CD14-positive monocyte (primary cell): ENCODE results near the gene MRPS27. TPM values are rescaled to one million over a fixed set of nuclear protein-coding genes. Genes with fewer than 3 reads are reported as not detected.

Source experiments
- DNase-seq, 3 donors: peaks; one replicate each; pipeline ENCODE4 v3.0.0-alpha.2; 2011 to 2022
- H2AFZ ChIP-seq: 2 replicates; pipeline ENCODE4 v1.6.0; 2012; ENCODE audit warnings: mild to moderate bottlenecking, low read depth, low read length, inconsistent platforms; ENCODE audit not compliant: insufficient read depth, poor library complexity, severe bottlenecking
- H3K27ac ChIP-seq, 2 donors: 1 replicate in 1 of 2; 2 replicates in 1 of 2; pipeline ENCODE4 v1.5.1; 2012 to 2013; ENCODE audit warnings: low read length in 2 of 2, control low read depth in 1 of 2, inconsistent platforms in 1 of 2, low read depth in 1 of 2, mild to moderate bottlenecking in 1 of 2
- H3K27me3 ChIP-seq, 2 donors: one replicate each; pipeline versions ENCODE4 v1.6.0 to v1.6.1; 2011 to 2013; ENCODE audit warnings: low read length in 2 of 2; ENCODE audit not compliant: control insufficient read depth in 2 of 2, insufficient read depth in 2 of 2
- H3K36me3 ChIP-seq, 2 donors: replicated peaks in 1 of 2; 1 replicate in 1 of 2; 2 replicates in 1 of 2; pipeline versions ENCODE4 v1.5.1 to v1.6.1; 2012 to 2013; ENCODE audit warnings: low read length in 2 of 2, control low read depth in 1 of 2, inconsistent platforms in 1 of 2, mild to moderate bottlenecking in 1 of 2; ENCODE audit not compliant: insufficient read depth in 2 of 2, control insufficient read depth in 1 of 2
- H3K4me1 ChIP-seq, 2 donors: 1 replicate in 1 of 2; 2 replicates in 1 of 2; pipeline versions ENCODE4 v1.5.1 to v1.6.1; 2012 to 2013; ENCODE audit warnings: low read length in 2 of 2, control low read depth in 1 of 2, inconsistent platforms in 1 of 2, mild to moderate bottlenecking in 1 of 2, moderate library complexity in 1 of 2; ENCODE audit not compliant: insufficient read depth in 2 of 2, control insufficient read depth in 1 of 2
- H3K4me2 ChIP-seq: replicated peaks from 2 replicates; pipeline ENCODE3; 2012; ENCODE audit warnings: low read length, moderate library complexity, mild to moderate bottlenecking; ENCODE audit not compliant: poor library complexity, severe bottlenecking; ENCODE audit errors: extremely low read depth
- H3K4me3 ChIP-seq, 3 experiments: fragments of 200-600 bp in 1 of 3; sonication (generic) in 1 of 3; replicated peaks in 1 of 3; 1 replicate in 2 of 3; 2 replicates in 1 of 3; pipeline ENCODE4 v1.5.1; 2011 to 2013; ENCODE audit warnings: low read length in 3 of 3, mild to moderate bottlenecking in 3 of 3, control low read depth in 2 of 3, low read depth in 2 of 3, inconsistent platforms in 1 of 3, moderate library complexity in 1 of 3
- H3K79me2 ChIP-seq: 2 replicates; pipeline ENCODE4 v1.6.0; 2012; ENCODE audit warnings: mild to moderate bottlenecking, control low read depth, inconsistent platforms, low read length, moderate library complexity; ENCODE audit not compliant: insufficient read depth
- H3K9ac ChIP-seq: 2 replicates; pipeline ENCODE4 v1.6.0; 2017; ENCODE audit warnings: low read length, mild to moderate bottlenecking; ENCODE audit not compliant: insufficient read depth, poor library complexity, severe bottlenecking
- H3K9me3 ChIP-seq, 2 donors: replicated peaks in 1 of 2; 1 replicate in 1 of 2; 2 replicates in 1 of 2; pipeline versions ENCODE4 v1.5.1 to v1.6.1; 2012 to 2013; ENCODE audit warnings: low read length in 2 of 2, control low read depth in 1 of 2; ENCODE audit not compliant: control insufficient read depth in 1 of 2, insufficient read depth in 1 of 2
- H4K20me1 ChIP-seq: 2 replicates; pipeline ENCODE4 v1.6.0; 2012; ENCODE audit warnings: mild to moderate bottlenecking, low read length, control low read depth, moderate library complexity; ENCODE audit not compliant: insufficient read depth
- H3K27ac Mint-ChIP-seq, 7 donors: one replicate each; pipeline ENCODE4 v1.8.0; 2020; ENCODE audit warnings: mild to moderate bottlenecking in 7 of 7, mixed read lengths in 7 of 7, moderate library complexity in 6 of 7, inconsistent platforms in 2 of 7
- H3K27me3 Mint-ChIP-seq, 3 donors: one replicate each; pipeline ENCODE4 v1.8.0; 2021 to 2022; ENCODE audit warnings: low read depth in 3 of 3, mild to moderate bottlenecking in 3 of 3, mixed read lengths in 3 of 3, moderate library complexity in 3 of 3, inconsistent platforms in 1 of 3
- H3K36me3 Mint-ChIP-seq, 2 donors: one replicate each; pipeline ENCODE4 v1.8.0; 2020; ENCODE audit warnings: mixed read lengths in 2 of 2, inconsistent platforms in 1 of 2, mild to moderate bottlenecking in 1 of 2
- H3K4me1 Mint-ChIP-seq: one replicate; pipeline ENCODE4 v1.8.0; 2020; ENCODE audit warnings: mild to moderate bottlenecking, mixed read lengths
- H3K4me3 Mint-ChIP-seq, 2 donors: one replicate each; pipeline ENCODE4 v1.8.0; 2020; ENCODE audit warnings: mild to moderate bottlenecking in 2 of 2, mixed read lengths in 2 of 2, moderate library complexity in 1 of 2
- H3K9me3 Mint-ChIP-seq, 7 donors: one replicate each; pipeline ENCODE4 v1.8.0; 2020 to 2022; ENCODE audit warnings: mixed read lengths in 7 of 7, mild to moderate bottlenecking in 6 of 7, moderate library complexity in 6 of 7, inconsistent platforms in 2 of 7
- WGBS: methylation state at CpG from one replicate; pipeline ENCODE4 v1.1.5; 2013; ENCODE audit warnings: missing lambda C conversion rate; ENCODE audit not compliant: insufficient coverage; 5-methylcytosine and 5-hydroxymethylcytosine counted together
- intact Hi-C, 2 donors: fragments of 100-400 bp; cut with micrococcal nuclease; formaldehyde crosslinking; loops; one replicate each; pipeline versions ENCODE4 v1.15.0 to v1.15.1; 2023
- polyA plus RNA-seq, 3 donors: library from polyadenylated mRNA; depleted of rRNA in 1 of 3; unstranded in 2 of 3; stranded (reverse) in 1 of 3; fragments of 300-500 nt in 2 of 3; fragments of >200 nt in 1 of 3; fragmentation: Illumina TruSeq in 2 of 3; gene quantifications; 1 replicate in 2 of 3; 2 replicates in 1 of 3; pipeline ENCODE4 v1.2.3, GENCODE V29; 2012 to 2021
- TF ChIP-seq, protein P1 (sequence below): fragments of 200-600 bp; IDR thresholded peaks from one replicate; pipeline ENCODE4 v1.8.0; 2022; ENCODE audit warnings: antibody characterized with exemption, mild to moderate bottlenecking

MRPS27 gene
- polyA plus RNA-seq, 3 donors, result 13.3 to 19.2 (median 15.3) TPM

GRCh38 chr5:72346398-72346797 lies 26.4 kb upstream of the MRPS27 start:
- no peak for DNase-seq
- Mint-ChIP-seq H3K27ac (no peak overlapping the region), H3K36me3 (peaks cover 32 to 37% of the 10 kb centered on the region in 2 donors), H3K4me3 (no peak overlapping the region), H3K27me3 (peaks cover 0 to under 1% (median 0%) of the 10 kb centered on the region in 3 donors), H3K9me3 (peaks cover 0 to 4% (median 2%) of the 10 kb centered on the region in 7 donors), H3K4me1 (peaks cover 31% of the 10 kb centered on the region)
- no peak overlapping the region for H3K9ac ChIP-seq
- no peaks in the 10 kb centered on the region for H4K20me1 ChIP-seq
- H3K36me3 ChIP-seq, result peaks cover 9 to 29% of the 10 kb centered on the region in 2 donors
- peaks cover 0 to under 1% of the 10 kb centered on the region in 2 donors for H3K9me3 ChIP-seq
- H3K27ac ChIP-seq, result no peak overlapping the region
- peaks cover 16 to 24% of the 10 kb centered on the region in 2 donors for H3K4me1 ChIP-seq
- no peak overlapping the region for H2AFZ ChIP-seq
- H3K4me3 ChIP-seq, result no peak overlapping the region
- no peaks in the 10 kb centered on the region for H3K79me2 ChIP-seq
- TF ChIP-seq, protein P1, sequence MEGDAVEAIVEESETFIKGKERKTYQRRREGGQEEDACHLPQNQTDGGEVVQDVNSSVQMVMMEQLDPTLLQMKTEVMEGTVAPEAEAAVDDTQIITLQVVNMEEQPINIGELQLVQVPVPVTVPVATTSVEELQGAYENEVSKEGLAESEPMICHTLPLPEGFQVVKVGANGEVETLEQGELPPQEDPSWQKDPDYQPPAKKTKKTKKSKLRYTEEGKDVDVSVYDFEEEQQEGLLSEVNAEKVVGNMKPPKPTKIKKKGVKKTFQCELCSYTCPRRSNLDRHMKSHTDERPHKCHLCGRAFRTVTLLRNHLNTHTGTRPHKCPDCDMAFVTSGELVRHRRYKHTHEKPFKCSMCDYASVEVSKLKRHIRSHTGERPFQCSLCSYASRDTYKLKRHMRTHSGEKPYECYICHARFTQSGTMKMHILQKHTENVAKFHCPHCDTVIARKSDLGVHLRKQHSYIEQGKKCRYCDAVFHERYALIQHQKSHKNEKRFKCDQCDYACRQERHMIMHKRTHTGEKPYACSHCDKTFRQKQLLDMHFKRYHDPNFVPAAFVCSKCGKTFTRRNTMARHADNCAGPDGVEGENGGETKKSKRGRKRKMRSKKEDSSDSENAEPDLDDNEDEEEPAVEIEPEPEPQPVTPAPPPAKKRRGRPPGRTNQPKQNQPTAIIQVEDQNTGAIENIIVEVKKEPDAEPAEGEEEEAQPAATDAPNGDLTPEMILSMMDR, result no peak
- whole genome bisulfite sequencing, result 95% methylated on average over 2 of the region's 2 CpGs
- intact Hi-C loops, result no loop called here
- H3K4me2 ChIP-seq, result no peak overlapping the region
- no peaks in the 10 kb centered on the region for H3K27me3 ChIP-seq

GRCh38 chr5:72338689-72339209 lies 18.7 kb upstream of the MRPS27 start:
- peaks cover 24 to 55% of the 10 kb centered on the region in 2 donors for H3K36me3 ChIP-seq
- H3K27me3 ChIP-seq, result no peaks in the 10 kb centered on the region
- no peak overlapping the region for H3K4me3 ChIP-seq
- Mint-ChIP-seq H3K36me3 (peaks cover 57 to 75% of the 10 kb centered on the region in 2 donors), H3K9me3 (peaks cover 0 to 3% (median 0%) of the 10 kb centered on the region in 7 donors), H3K27ac (no peak overlapping the region), H3K27me3 (no peaks in the 10 kb centered on the region), H3K4me3 (no peak overlapping the region), H3K4me1 (no peaks in the 10 kb centered on the region)
- intact Hi-C loops, result no loop called here
- no peak overlapping the region for H3K9ac ChIP-seq
- H4K20me1 ChIP-seq, result no peaks in the 10 kb centered on the region
- no CpG with 5 or more reads among the region's 4 CpGs for WGBS
- H3K4me2 ChIP-seq, result no peak overlapping the region
- no peaks in the 10 kb centered on the region for H3K9me3 ChIP-seq
- no peaks in the 10 kb centered on the region for H3K4me1 ChIP-seq
- DNase-seq, result no peak
- no peak overlapping the region for H2AFZ ChIP-seq
- H3K27ac ChIP-seq, result no peak overlapping the region
- no peaks in the 10 kb centered on the region for H3K79me2 ChIP-seq
- TF ChIP-seq, protein P1, result no peak
